NCI-H146 (cell line): ENCODE measurements around the gene RREB1.

ENCODE experiments used
- DNase-seq: peaks from one replicate; lab custom pipeline; 2025; lab: John Stamatoyannopoulos, UW

Gene RREB1

GRCh38 chr6:7122684-7123083, 14.9 kb downstream of the RREB1 start:
- DNase-seq: no peak

- DNase-seq: no peak
Measured at GRCh38 chr6:7124114-7124513, 16.4 kb downstream of the RREB1 start.

- DNase-seq: no peak
Measured at GRCh38 chr6:7124636-7125035, 16.9 kb downstream of the RREB1 start.

GRCh38 chr6:7125290-7125689, 17.5 kb downstream of the RREB1 start:
- no peak for DNase-seq

GRCh38 chr6:7126754-7127153, 19.0 kb downstream of the RREB1 start:
- no peak for DNase-seq

- no peak for DNase-seq
Measured at GRCh38 chr6:7127680-7128079, 19.9 kb downstream of the RREB1 start.

- DNase-seq: no peak
Measured at GRCh38 chr6:7129360-7129759, 21.6 kb downstream of the RREB1 start.

GRCh38 chr6:7129784-7130569, 22.2 kb downstream of the RREB1 start:
- no peak for DNase-seq

GRCh38 chr6:7131390-7131789, 23.6 kb downstream of the RREB1 start:
- DNase-seq: no peak

- peak; percentile 88 for DNase-seq
Measured at GRCh38 chr6:7132398-7133035, 24.8 kb downstream of the RREB1 start.

GRCh38 chr6:7134999-7135745, 27.4 kb downstream of the RREB1 start:
- DNase-seq: no peak

GRCh38 chr6:7135755-7136154, 28.0 kb downstream of the RREB1 start:
- no peak for DNase-seq

- no peak for DNase-seq
Measured at GRCh38 chr6:7136859-7137334, 29.1 kb downstream of the RREB1 start.

- DNase-seq: no peak
Measured at GRCh38 chr6:7137335-7138045, 29.7 kb downstream of the RREB1 start.

GRCh38 chr6:7138046-7138531, 30.3 kb downstream of the RREB1 start:
- DNase-seq: no peak

GRCh38 chr6:7138921-7139358, 31.2 kb downstream of the RREB1 start:
- peak; percentile 94 for DNase-seq

GRCh38 chr6:7139835-7140470, 32.2 kb downstream of the RREB1 start:
- DNase-seq: no peak

- DNase-seq: peak; percentile 86
Measured at GRCh38 chr6:7140631-7141378, 33.0 kb downstream of the RREB1 start.

GRCh38 chr6:7142228-7142801, 34.6 kb downstream of the RREB1 start:
- no peak for DNase-seq

GRCh38 chr6:7142918-7143475, 35.2 kb downstream of the RREB1 start:
- DNase-seq: no peak
